ENCODE results near the gene CDK13.

The CDK13 gene

GRCh38 chr7:40008223-40008815 lies 58.3 kb downstream of the CDK13 start:
- DNase-seq (ENCODE audit: low read depth): no peak

- DNase-seq (ENCODE audit: low read depth): no peak
Measured at GRCh38 chr7:40009301-40009700, 59.2 kb downstream of the CDK13 start.

DNA sequence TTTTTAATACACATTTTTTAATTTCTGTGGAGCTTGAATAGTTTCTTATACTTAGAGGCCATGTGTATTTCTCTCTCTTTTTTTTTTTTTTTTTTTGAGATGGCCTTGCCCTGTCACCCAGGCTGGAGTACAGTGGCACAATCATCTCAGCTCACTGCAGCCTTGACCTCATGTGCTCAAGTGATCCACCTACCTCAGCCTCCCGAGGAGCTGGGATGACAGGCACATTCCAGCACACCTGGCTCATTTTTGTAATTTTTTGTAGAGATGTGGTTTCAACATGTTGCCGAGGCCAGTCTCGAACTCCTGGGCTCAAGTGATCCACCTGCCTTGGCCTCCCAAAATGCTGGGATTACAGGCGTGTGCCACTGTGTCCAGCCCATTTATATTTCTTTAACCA lies 64.3 kb downstream of the CDK13 start:
- no peak for DNase-seq (ENCODE audit: low read depth)

DNA sequence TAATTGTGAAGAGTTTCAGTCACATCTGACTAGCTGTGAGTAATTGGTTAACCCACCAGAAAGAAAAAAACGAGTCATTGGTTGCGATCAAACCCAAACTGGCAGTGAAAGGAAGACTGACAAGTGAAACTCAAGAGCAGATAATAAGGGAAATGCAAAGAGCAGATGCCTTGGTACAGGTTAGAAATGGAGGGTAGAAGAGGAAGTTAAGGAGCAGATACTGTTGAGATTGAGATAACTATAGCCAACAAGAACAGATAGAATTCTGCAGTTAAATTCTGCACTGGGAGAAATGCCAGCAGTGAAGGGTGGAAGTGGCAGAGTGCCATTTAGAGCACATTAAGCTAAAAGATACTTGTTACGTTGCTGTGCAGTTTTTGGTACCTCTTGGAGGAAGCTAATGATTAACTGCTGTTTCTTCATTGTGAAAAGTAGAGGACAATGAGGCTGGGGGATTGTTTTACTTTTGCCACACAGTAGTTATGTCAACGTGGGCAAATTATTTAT lies 65.8 kb downstream of the CDK13 start:
- DNase-seq (ENCODE audit: low read depth): no peak

GRCh38 chr7:40019558-40019957 lies 69.5 kb downstream of the CDK13 start:
- DNase-seq (ENCODE audit: low read depth): no peak

DNA sequence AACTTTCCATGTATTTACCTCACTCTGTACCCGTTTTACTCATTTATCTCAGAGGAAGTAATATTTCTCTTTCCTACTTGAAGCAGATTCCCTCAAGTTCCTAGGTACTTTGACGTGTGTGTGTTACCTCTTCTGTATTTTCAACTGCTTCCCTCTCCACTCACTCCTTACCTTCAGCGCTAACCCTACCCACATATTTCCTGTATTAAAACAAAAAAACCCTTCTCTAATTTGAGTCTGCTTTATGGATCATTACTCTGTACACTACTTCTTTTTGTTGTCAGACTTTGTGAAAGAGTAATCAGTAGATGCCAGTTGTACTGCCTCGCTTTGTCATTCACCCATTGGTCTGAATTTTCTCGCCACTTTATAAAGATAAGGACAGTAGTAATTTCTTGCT lies 74.0 kb downstream of the CDK13 start:
- no peak for DNase-seq (ENCODE audit: low read depth)

GRCh38 chr7:40024841-40025240 lies 74.8 kb downstream of the CDK13 start:
- DNase-seq (ENCODE audit: low read depth): no peak

DNA sequence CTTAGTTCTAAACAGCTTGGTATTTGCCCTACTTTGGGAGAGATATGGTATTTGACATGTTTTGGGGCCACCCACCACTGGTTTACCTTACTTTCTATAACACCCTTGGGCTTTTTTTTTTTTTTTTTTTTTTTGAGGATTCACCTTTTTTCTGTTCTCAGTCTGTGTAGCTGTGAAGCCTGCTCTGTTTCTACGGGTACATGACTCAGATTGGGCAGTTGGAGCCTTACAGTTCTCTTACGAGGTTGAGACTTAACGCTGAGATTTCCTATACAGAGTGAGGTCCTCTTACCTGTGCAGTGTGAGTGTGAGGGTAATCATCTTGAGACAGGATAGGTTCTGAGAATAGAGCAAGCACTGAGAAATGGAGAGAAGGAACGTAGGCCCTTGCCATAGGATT lies 77.5 kb downstream of the CDK13 start:
- DNase-seq (ENCODE audit: low read depth): no peak

GRCh38 chr7:40033826-40034225 lies 83.8 kb downstream of the CDK13 start:
- DNase-seq (ENCODE audit: low read depth): no peak

- DNase-seq (ENCODE audit: low read depth): no peak
Measured at GRCh38 chr7:40041456-40041855, 91.4 kb downstream of the CDK13 start.

DNA sequence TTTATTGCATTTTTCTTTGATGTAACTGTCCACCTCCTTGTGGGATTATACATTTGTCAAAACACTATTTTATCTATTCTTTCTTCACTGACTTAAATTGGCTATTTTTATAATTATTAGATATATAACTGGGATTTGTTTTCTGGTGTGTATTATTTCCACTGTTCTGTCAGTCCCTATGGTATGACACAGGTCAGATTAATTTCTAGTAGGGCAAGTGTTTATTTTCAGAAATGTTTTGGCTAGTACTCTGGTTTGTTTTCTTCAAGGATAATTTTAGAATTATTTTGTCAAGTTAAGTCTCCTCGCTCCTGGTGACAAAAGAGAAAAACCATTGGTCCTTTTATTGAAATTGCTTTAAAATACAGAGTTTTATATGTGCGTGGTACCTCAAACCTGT lies 93.1 kb downstream of the CDK13 start:
- no peak for DNase-seq (ENCODE audit: low read depth)

DNA sequence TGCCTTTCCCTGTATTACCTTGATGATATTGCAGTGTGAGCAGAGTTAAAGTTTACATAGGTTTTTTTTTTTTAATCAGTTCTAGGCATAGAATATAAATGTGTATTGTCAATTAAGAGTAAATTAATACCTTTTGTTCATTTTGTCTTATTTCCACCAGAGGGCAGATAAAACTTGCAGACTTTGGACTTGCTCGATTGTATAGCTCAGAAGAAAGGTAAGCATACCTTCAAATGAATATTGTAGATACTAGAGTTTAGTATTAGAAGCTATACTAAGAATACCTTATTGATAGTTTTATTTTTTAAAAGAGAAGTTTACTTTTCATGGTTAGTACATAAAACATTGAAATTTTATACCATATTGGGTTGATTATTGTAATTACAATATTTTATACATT lies 97.6 kb downstream of the CDK13 start:
- no peak for DNase-seq (ENCODE audit: low read depth)

DNA sequence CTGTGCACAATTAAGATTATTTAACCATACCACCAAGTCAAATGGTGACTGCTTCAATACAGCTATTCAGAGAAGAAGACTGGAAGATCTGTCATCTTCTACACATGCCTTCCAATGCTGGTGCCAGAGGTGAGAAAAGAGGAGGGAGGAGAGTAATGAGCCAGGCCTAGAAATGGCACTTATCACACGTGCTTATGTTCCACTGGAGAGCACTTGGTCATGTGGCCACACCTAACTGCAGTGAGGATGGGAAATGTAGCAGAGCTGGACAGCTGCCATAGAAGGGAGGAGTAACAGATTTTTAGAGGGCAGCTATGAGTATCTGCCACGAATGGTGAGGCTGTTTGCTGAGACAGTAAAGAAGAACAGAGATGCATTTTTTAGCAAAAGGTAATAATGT lies 107.2 kb downstream of the CDK13 start:
- DNase-seq (ENCODE audit: low read depth): no peak

- no peak for DNase-seq (ENCODE audit: low read depth)
Measured at GRCh38 chr7:40058026-40058425, 108.0 kb downstream of the CDK13 start.

- no peak for DNase-seq (ENCODE audit: low read depth)
Measured at GRCh38 chr7:40058636-40059035, 108.6 kb downstream of the CDK13 start.

GRCh38 chr7:40059057-40059456 lies 109.0 kb downstream of the CDK13 start:
- DNase-seq (ENCODE audit: low read depth): no peak

- DNase-seq (ENCODE audit: low read depth): no peak
Measured at GRCh38 chr7:40072268-40072667, 122.2 kb downstream of the CDK13 start.

- no peak for DNase-seq (ENCODE audit: low read depth)
Measured at GRCh38 chr7:40073239-40073638, 123.2 kb downstream of the CDK13 start.

- DNase-seq (ENCODE audit: low read depth): no peak
Measured at GRCh38 chr7:40077849-40078248, 127.8 kb downstream of the CDK13 start.

DNA sequence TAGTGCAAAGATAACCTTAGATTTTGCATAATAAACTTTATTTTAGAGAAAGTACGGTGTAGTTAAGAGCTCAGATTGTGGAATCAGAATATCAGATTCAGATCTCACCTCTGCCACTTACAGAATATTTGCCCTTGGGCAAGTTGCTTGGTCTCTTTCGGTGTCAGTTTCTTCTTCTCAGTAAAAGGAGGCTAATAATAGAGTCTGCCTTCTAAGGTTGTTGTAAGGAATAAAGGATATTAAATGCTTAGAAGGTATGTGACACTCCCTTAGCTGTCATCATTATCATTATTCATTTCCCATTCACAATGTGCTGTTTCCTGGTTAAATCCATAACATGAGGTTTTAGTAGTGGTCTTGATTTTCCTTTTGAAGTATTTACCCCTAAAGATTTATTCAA lies 142.1 kb downstream of the CDK13 start:
- no peak for DNase-seq (ENCODE audit: low read depth)

- no peak for DNase-seq (ENCODE audit: low read depth)
Measured at GRCh38 chr7:40093631-40094350, 143.7 kb downstream of the CDK13 start.

GRCh38 chr7:40095230-40095629 lies 145.2 kb downstream of the CDK13 start:
- no peak for DNase-seq (ENCODE audit: low read depth)

DNA sequence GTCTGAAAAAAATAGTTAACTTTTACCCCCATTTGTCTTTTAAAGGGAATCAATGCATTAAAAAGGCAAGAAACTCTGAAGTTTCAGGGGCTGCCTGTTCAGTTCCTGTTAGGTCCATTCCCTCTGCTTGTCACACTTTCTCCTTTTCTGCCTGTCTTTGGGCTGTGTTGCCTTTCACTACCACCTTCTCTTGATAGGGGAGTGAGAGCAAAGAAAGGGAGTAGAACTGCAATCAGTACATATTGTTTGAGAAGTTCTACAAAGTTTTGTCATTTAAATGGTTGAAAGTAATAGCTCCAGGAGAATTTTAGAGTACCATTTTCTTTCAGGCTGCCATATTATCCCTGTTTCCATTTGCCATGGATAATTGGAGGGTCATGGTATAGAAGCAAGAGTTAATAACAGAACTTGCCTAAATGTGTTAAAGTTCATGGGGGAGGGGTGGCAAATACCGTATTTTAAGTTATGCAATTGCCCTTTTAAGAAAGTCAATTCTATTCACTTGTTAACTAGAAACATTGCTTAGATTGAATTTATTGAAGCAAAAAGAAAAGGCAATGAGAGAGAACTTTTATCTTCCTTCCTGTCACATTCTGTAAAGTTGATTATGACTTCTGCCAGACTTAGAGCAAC lies 145.8 kb downstream of the CDK13 start:
- DNase-seq (ENCODE audit: low read depth): no peak
